ENCODE measurements around the gene PATZ1. TPM values are rescaled to one million over a fixed set of nuclear protein-coding genes. Genes with fewer than 3 reads are reported as not detected.
A peak's percentile ranks its signal among the peaks of the same experiment; 100 is the strongest.
"Not testable (repeated sequence)": the region's sequence is repeated elsewhere in the genome, so short reads cannot be mapped to it uniquely, and the experiment has no call there.

The PATZ1 gene
- total and polyA plus RNA-seq, 12 donors, result 6.6 to 16.9 (median 13.3) TPM

GRCh38 chr22:31327806-31328543 lies 18.2 kb downstream of the PATZ1 start:
- H3K27ac ChIP-seq, result no peak overlapping the region
- no peak for DNase-seq
- intact Hi-C loops (cut with DNase I), result no loop called here
- no peak for TF ChIP-seq CTCF (IDR thresholded peaks at IDR 0.05)
- H3K9me3 ChIP-seq, result no peaks in the 10 kb centered on the region
- ATAC-seq, result peak in 6 of 8 donors; percentile 29 to 76 (median 36)
- no peaks in the 10 kb centered on the region for H3K4me1 ChIP-seq
- 87 to 88% methylated on average over 9 of the region's 9 CpGs for WGBS, 2 donors
- peaks cover 0 to 97% (median 47%) of the 10 kb centered on the region in 9 donors for H3K36me3 ChIP-seq
- no peaks in the 10 kb centered on the region for H3K27me3 ChIP-seq
- H3K4me3 ChIP-seq, result no peak overlapping the region

DNA sequence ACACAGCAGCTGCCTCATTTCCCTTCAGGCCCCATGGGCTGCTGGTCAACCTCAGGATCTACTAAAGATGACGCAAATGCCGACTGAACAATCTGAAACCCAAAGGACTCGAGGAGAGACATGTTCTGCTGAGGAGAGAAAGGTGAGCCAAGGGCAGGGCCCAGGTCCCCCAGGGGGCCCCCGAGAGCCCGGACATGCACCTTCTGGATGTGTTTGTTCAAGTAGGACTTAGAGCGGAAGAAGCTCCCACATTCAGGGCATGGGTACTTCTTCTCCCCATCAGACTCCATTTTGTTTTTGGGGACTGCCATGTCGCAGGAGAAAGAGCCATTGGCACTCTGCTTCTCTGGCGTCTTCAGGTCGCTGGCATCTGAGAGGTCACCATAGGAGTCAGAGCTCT lies 19.3 kb downstream of the PATZ1 start:
- Histone ChIP-seq H3K36me3 (peaks cover 0 to 88% (median 36%) of the 10 kb centered on the region in 9 donors), H3K9me3 (no peaks in the 10 kb centered on the region), H3K27ac (no peak overlapping the region), H3K4me3 (no peak overlapping the region), H3K4me1 (no peaks in the 10 kb centered on the region), H3K27me3 (no peaks in the 10 kb centered on the region)
- intact Hi-C loops (cut with DNase I), result no loop called here
- ATAC-seq (no peak), DNase-seq (no peak)
- WGBS, 2 donors, result 94 to 95% methylated on average over 9 of the region's 9 CpGs
- TF ChIP-seq CTCF (IDR thresholded peaks at IDR 0.05), result no peak

GRCh38 chr22:31323578-31324550 lies 22.3 kb downstream of the PATZ1 start:
- WGBS, 2 donors, result 86 to 89% methylated on average over 8 of the region's 8 CpGs
- no peak for TF ChIP-seq CTCF (IDR thresholded peaks at IDR 0.05)
- Histone ChIP-seq H3K27ac (no peak overlapping the region), H3K36me3 (peaks cover 0 to 58% (median 18%) of the 10 kb centered on the region in 9 donors), H3K9me3 (no peaks in the 10 kb centered on the region), H3K4me1 (no peaks in the 10 kb centered on the region), H3K4me3 (no peak overlapping the region), H3K27me3 (no peaks in the 10 kb centered on the region)
- no peak for ATAC-seq
- intact Hi-C loops (cut with DNase I), result no loop called here
- DNase-seq, result no peak

DNA sequence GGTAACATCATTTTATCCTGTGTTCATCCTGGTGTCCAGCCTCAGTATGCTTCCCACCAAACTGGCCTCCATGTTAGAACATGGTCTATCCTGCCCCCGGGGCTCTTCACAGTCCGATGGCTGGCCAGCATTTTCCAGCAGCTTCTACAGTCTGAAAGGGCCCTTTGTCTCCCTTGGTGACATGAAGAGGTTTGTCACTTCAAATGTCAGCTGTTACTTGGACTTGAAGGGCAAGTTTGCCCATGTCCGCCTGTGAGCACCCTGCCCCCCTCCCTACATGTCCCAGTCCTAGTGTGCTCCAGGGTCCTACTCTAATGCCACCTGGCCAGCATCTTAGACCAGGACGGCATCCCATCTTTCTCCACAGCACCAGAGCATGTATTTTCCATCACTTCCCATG lies 24.7 kb downstream of the PATZ1 start:
- H3K9me3 ChIP-seq, result no peaks in the 10 kb centered on the region
- TF ChIP-seq CTCF (IDR thresholded peaks at IDR 0.05), result no peak
- intact Hi-C loops (cut with DNase I), result no loop called here
- DNase-seq (no peak), ATAC-seq (no peak)
- H3K36me3 ChIP-seq, result peaks cover 0 to 34% (median 10%) of the 10 kb centered on the region in 9 donors
- no peaks in the 10 kb centered on the region for H3K4me1 ChIP-seq
- 68 to 79% methylated on average over 4 of the region's 4 CpGs for WGBS, 2 donors
- H3K4me3 ChIP-seq, result no peak overlapping the region
- H3K27ac ChIP-seq, result no peak overlapping the region
- no peaks in the 10 kb centered on the region for H3K27me3 ChIP-seq

DNA sequence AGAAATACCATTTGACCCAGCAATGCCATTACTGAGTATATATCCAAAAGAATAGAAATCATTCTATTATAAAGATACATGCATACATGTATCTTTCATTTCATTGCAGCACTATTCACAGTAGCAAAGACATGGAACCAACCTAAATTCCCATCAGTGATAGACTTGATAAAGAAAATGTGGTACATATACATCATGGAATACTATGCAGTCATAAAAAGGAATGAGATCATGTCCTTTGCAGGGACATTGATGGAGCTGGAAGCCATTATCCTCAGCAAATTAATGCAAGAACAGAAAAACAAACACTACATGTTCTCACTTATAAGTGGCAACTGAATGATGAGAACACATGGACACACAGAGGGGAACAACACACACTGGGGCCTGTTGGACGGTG lies 31.9 kb downstream of the PATZ1 start:
- WGBS, 2 donors, result 100% methylated on average over 1 of the region's 1 CpG

More for the DNA sequence above, 31.9 kb downstream of the PATZ1 start:
- H3K27ac ChIP-seq, result peak overlapping the region in 3 of 10 donors; percentile 57 to 66 (median 66)
- intact Hi-C loops (cut with DNase I); H3K4me3 ChIP-seq; H3K36me3 ChIP-seq; ATAC-seq; DNase-seq; H3K27me3 ChIP-seq: not testable (repeated sequence)
- H3K4me1 ChIP-seq, result peaks cover 0 to 13% (median 11%) of the 10 kb centered on the region in 9 donors
- H3K9me3 ChIP-seq, result peaks cover 0 to 10% (median 0%) of the 10 kb centered on the region in 11 donors
